Fibroblast of lung (primary cell): ENCODE results near the gene LRGUK.

Source experiments
- CTCF ChIP-seq, 2 donors: IDR thresholded peaks in 1 of 2; conservative IDR thresholded peaks in 1 of 2; 1 replicate in 1 of 2; 2 replicates in 1 of 2; pipeline ENCODE4 v1.5.1; 2011 to 2012; ENCODE audit warnings: low read length in 2 of 2, control low read depth in 1 of 2, inconsistent platforms in 1 of 2, low read depth in 1 of 2, mild to moderate bottlenecking in 1 of 2
- EZH2 ChIP-seq: IDR thresholded peaks from 2 replicates; pipeline ENCODE4 v1.5.1; 2012; ENCODE audit warnings: low read length, control low read depth, mild to moderate bottlenecking; ENCODE audit errors: missing control alignments

GRCh38 chr7:134193240-134193639, 66.1 kb downstream of the LRGUK start:
- no peak for TF ChIP-seq CTCF (conservative IDR thresholded peaks at IDR 0.05 in 1 of 2, IDR thresholded peaks at IDR 0.05 in 1 of 2; ENCODE audit: low read depth in 1 of 2, low read length in 2 of 2)
- TF ChIP-seq EZH2: no peak
